HEK293 (cell line): Measurements from ENCODE around the gene PPM1G.

ENCODE experiments used
- CTCF ChIA-PET: fragments of 350-600 bp; formaldehyde crosslinking; extraction: SDS; loops from one replicate; lab custom pipeline; 2021; ENCODE audit warnings: antibody characterized with exemption; lab: Yijun Ruan, JAX
- POLR2A ChIA-PET: fragments of 300-600 bp; formaldehyde crosslinking; extraction: SDS; loops from one replicate; lab custom pipeline; 2020; ENCODE audit warnings: antibody characterized with exemption, inconsistent platforms; lab: Yijun Ruan, JAX
- H3K27ac ChIP-seq: fragments of 200-500 bp; sonication (Bioruptor generic); 2 replicates; pipeline ENCODE4 v1.5.1; 2014; ENCODE audit warnings: low read depth, low read length, control low read depth, inconsistent platforms; ENCODE audit errors: extremely low read depth
- H3K36me3 ChIP-seq, 2 experiments: fragments of 200-500 bp in 1 of 2; sonication (Bioruptor generic) in 1 of 2; 1 replicate in 1 of 2; 2 replicates in 1 of 2; pipeline ENCODE4 v1.5.1; 2014 to 2017; ENCODE audit warnings: inconsistent platforms in 2 of 2, low read length in 2 of 2; ENCODE audit not compliant: control insufficient read depth in 2 of 2, insufficient read depth in 1 of 2
- H3K4me1 ChIP-seq: fragments of 200-500 bp; sonication (Bioruptor generic); 2 replicates; pipeline ENCODE4 v1.5.1; 2014; ENCODE audit warnings: mild to moderate bottlenecking, low read length, inconsistent platforms; ENCODE audit not compliant: control insufficient read depth, insufficient read depth
- H3K4me3 ChIP-seq: 2 replicates; pipeline ENCODE4 v1.5.1; 2011; ENCODE audit warnings: low read depth, mild to moderate bottlenecking, control low read depth, low read length, moderate library complexity
- H3K9me3 ChIP-seq: fragments of 200-500 bp; sonication (Bioruptor generic); 2 replicates; pipeline ENCODE4 v1.5.1; 2014; ENCODE audit warnings: low read depth, low read length, inconsistent platforms; ENCODE audit not compliant: control insufficient read depth, insufficient read depth
- GLIS2 ChIP-seq: fragments of 450-650 bp; formaldehyde crosslinking; IDR thresholded peaks from 2 replicates; pipeline ENCODE4 v1.5.1; 2016; ENCODE audit warnings: missing biosample characterization, missing genetic modification characterization
- INSM2 ChIP-seq: fragments of 450-650 bp; formaldehyde crosslinking; IDR thresholded peaks from 2 replicates; pipeline ENCODE4 v1.5.1; 2016; ENCODE audit warnings: missing biosample characterization, missing genetic modification characterization
- KLF1 ChIP-seq: fragments of 450-650 bp; formaldehyde crosslinking; IDR thresholded peaks from 2 replicates; pipeline ENCODE4 v1.5.1; 2016; ENCODE audit warnings: missing biosample characterization, missing genetic modification characterization
- MEIS1 ChIP-seq: sonication (generic); formaldehyde crosslinking; IDR thresholded peaks from 2 replicates; pipeline ENCODE4 v1.8.1; 2022; ENCODE audit warnings: missing genetic modification reagents, mild to moderate bottlenecking, borderline replicate concordance
- PRDM1 ChIP-seq: fragments of 450-650 bp; formaldehyde crosslinking; IDR thresholded peaks from 2 replicates; pipeline ENCODE4; 2016; ENCODE audit warnings: missing biosample characterization, missing genetic modification characterization
- REPIN1 ChIP-seq: fragments of 450-650 bp; formaldehyde crosslinking; IDR thresholded peaks from 2 replicates; pipeline ENCODE4 v1.5.1; 2017; ENCODE audit warnings: missing biosample characterization, missing genetic modification characterization, low read depth
- SP7 ChIP-seq: fragments of 450-650 bp; formaldehyde crosslinking; IDR thresholded peaks from 2 replicates; pipeline ENCODE4 v1.5.1; 2016; ENCODE audit warnings: missing biosample characterization, missing genetic modification characterization
- WT1 ChIP-seq: fragments of 450-650 bp; formaldehyde crosslinking; IDR thresholded peaks from 2 replicates; pipeline ENCODE4 v1.5.1; 2016; ENCODE audit warnings: missing biosample characterization, missing genetic modification characterization
- ZNF157 ChIP-seq: fragments of 450-650 bp; formaldehyde crosslinking; IDR thresholded peaks from 2 replicates; pipeline ENCODE4 v1.5.1; 2016; ENCODE audit warnings: missing biosample characterization, missing genetic modification characterization
- ZNF175 ChIP-seq: fragments of 450-650 bp; formaldehyde crosslinking; IDR thresholded peaks from 2 replicates; pipeline ENCODE4 v1.5.1; 2016; ENCODE audit warnings: missing biosample characterization, missing genetic modification characterization
- ZNF280C ChIP-seq: fragments of 450-650 bp; formaldehyde crosslinking; IDR thresholded peaks from 2 replicates; pipeline ENCODE4 v1.5.1; 2016; ENCODE audit warnings: missing biosample characterization, missing genetic modification characterization
- ZNF292 ChIP-seq: fragments of 450-650 bp; formaldehyde crosslinking; IDR thresholded peaks from 2 replicates; pipeline ENCODE4 v1.5.1; 2016; ENCODE audit warnings: low read depth, missing biosample characterization, missing genetic modification characterization, borderline replicate concordance
- ZNF311 ChIP-seq: fragments of 450-650 bp; formaldehyde crosslinking; IDR thresholded peaks from 2 replicates; pipeline ENCODE4 v1.5.1; 2017; ENCODE audit warnings: missing biosample characterization, missing genetic modification characterization, borderline replicate concordance
- ZNF501 ChIP-seq: fragments of 450-650 bp; formaldehyde crosslinking; IDR thresholded peaks from 2 replicates; pipeline ENCODE4 v1.5.1; 2016; ENCODE audit warnings: missing biosample characterization, missing genetic modification characterization
- ZNF596 ChIP-seq: fragments of 450-650 bp; IDR thresholded peaks from 2 replicates; pipeline ENCODE4 v1.5.0; 2018; ENCODE audit warnings: missing biosample characterization, mild to moderate bottlenecking, missing genetic modification characterization, moderate library complexity
- ZNF610 ChIP-seq: fragments of 450-650 bp; formaldehyde crosslinking; IDR thresholded peaks from 2 replicates; pipeline ENCODE4 v1.5.1; 2016; ENCODE audit warnings: missing biosample characterization, missing genetic modification characterization, borderline replicate concordance
- ZNF677 ChIP-seq: fragments of 450-650 bp; IDR thresholded peaks from 2 replicates; pipeline ENCODE4 v1.5.0; 2018; ENCODE audit warnings: missing biosample characterization, mild to moderate bottlenecking, missing genetic modification characterization, moderate library complexity
- ZNF692 ChIP-seq: fragments of 450-650 bp; formaldehyde crosslinking; IDR thresholded peaks from 2 replicates; pipeline ENCODE4 v1.5.1; 2016; ENCODE audit warnings: missing biosample characterization, missing genetic modification characterization
- ZNF704 ChIP-seq: fragments of 450-650 bp; formaldehyde crosslinking; IDR thresholded peaks from 2 replicates; pipeline ENCODE4 v1.5.1; 2016; ENCODE audit warnings: missing biosample characterization, missing genetic modification characterization
- ZNF707 ChIP-seq: fragments of 450-650 bp; formaldehyde crosslinking; IDR thresholded peaks from 2 replicates; pipeline ENCODE4 v1.5.1; 2016; ENCODE audit warnings: missing biosample characterization, missing genetic modification characterization
- ZNF747 ChIP-seq: fragments of 450-650 bp; formaldehyde crosslinking; IDR thresholded peaks from 2 replicates; pipeline ENCODE4 v1.5.1; 2016; ENCODE audit warnings: missing biosample characterization, missing genetic modification characterization
- ZNF785 ChIP-seq: fragments of 450-650 bp; formaldehyde crosslinking; IDR thresholded peaks from 2 replicates; pipeline ENCODE4 v1.5.1; 2016; ENCODE audit warnings: missing biosample characterization, missing genetic modification characterization
- ZNF792 ChIP-seq: fragments of 450-650 bp; formaldehyde crosslinking; IDR thresholded peaks from 2 replicates; pipeline ENCODE4 v1.5.1; 2016; ENCODE audit warnings: missing biosample characterization, missing genetic modification characterization
- ZSCAN16 ChIP-seq: fragments of 450-650 bp; formaldehyde crosslinking; IDR thresholded peaks from 2 replicates; pipeline ENCODE4 v1.5.1; 2016; ENCODE audit warnings: missing biosample characterization, missing genetic modification characterization

PPM1G gene

GRCh38 chr2:27350106-27350693 lies 59.2 kb downstream of the PPM1G start:
- ChIA-PET POLR2A (interaction anchor here (1.8 kb wide), 1 partner anchor 20 kb away, joined by 9 read pairs; the partner anchor contains the start of genes EIF2B4 and SNX17), CTCF (interaction anchor here (0.6 kb wide), 1 partner anchor 132 kb away, joined by 4 read pairs; no protein-coding TSS in a partner anchor)
- TF ChIP-seq ZNF792 (tag by site-specific recombination) (no peak), ZNF280C (tag by site-specific recombination) (no peak), MEIS1 (CRISPR knock-in tag) (no peak), PRDM1 (tag by site-specific recombination) (no peak), ZNF692 (tag by site-specific recombination) (no peak), ZNF596 (tag by site-specific recombination) (no peak), ZNF747 (no peak), ZNF501 (tag by site-specific recombination) (no peak), ZNF292 (no peak), WT1 (no peak), ZNF704 (tag by site-specific recombination) (no peak), ZNF610 (tag by site-specific recombination) (no peak), ZNF175 (tag by site-specific recombination) (no peak), SP7 (no peak), REPIN1 (tag by site-specific recombination) (no peak), ZNF157 (tag by site-specific recombination) (no peak), ZNF707 (tag by site-specific recombination) (no peak), ZSCAN16 (tag by site-specific recombination) (no peak), ZNF677 (tag by site-specific recombination) (no peak), ZNF785 (tag by site-specific recombination) (no peak)
- Histone ChIP-seq H3K36me3 (peaks cover 0 to 3% of the 10 kb centered on the region in 2 experiments; a peak in 1 of 3 replicates), H3K4me3 (no peak overlapping the region), H3K27ac (no peak overlapping the region), H3K4me1 (peaks cover 4% of the 10 kb centered on the region), H3K9me3 (no peaks in the 10 kb centered on the region)

GRCh38 chr2:27347641-27348040 lies 61.8 kb downstream of the PPM1G start:
- Histone ChIP-seq H3K27ac (no peak overlapping the region), H3K9me3 (no peaks in the 10 kb centered on the region), H3K36me3 (peaks cover 9 to 11% of the 10 kb centered on the region in 2 experiments; a peak in 2 of 3 replicates), H3K4me1 (no peaks in the 10 kb centered on the region), H3K4me3 (no peak overlapping the region)
- ChIA-PET POLR2A (interaction anchor here (0.7 kb wide), 1 partner anchor 13 kb away, joined by 3 read pairs; no protein-coding TSS in a partner anchor), CTCF (interaction anchor here (0.6 kb wide), 1 partner anchor 22 kb away, joined by 4 read pairs; no protein-coding TSS in a partner anchor)
- TF ChIP-seq GLIS2 (tag by site-specific recombination) (no peak), INSM2 (tag by site-specific recombination) (no peak), ZNF311 (no peak), KLF1 (tag by site-specific recombination) (0 out of 2 replicates have a peak, but pooled peaks have one; percentile 60)
